Transverse colon (tissue), 4 donors: ENCODE measurements around the gene DGKG.
A peak's percentile ranks its signal among the peaks of the same experiment; 100 is the strongest.

Experiments
- EP300 ChIP-seq: sonication (generic); formaldehyde crosslinking; IDR thresholded peaks from one replicate; pipeline ENCODE4 v1.6.1; 2017; ENCODE audit warnings: antibody characterized with exemption, low read depth
- POLR2A ChIP-seq: fragments of 450-650 bp; IDR thresholded peaks from one replicate; pipeline ENCODE4 v1.6.1; 2016; ENCODE audit warnings: antibody characterized with exemption, mild to moderate bottlenecking, moderate library complexity
- POLR2AphosphoS5 ChIP-seq, 3 donors: sonication (generic); formaldehyde crosslinking; IDR thresholded peaks; one replicate each; pipeline ENCODE4 v1.6.1; 2016; ENCODE audit warnings: antibody characterized with exemption in 3 of 3
- TF ChIP-seq, protein P1 (sequence below), 5 experiments: fragments of 200-600 bp in 3 of 5; fragments of 450-650 bp in 2 of 5; sonication (generic) in 3 of 5; IDR thresholded peaks; 1 replicate in 2 of 5; 2 replicates in 3 of 5; pipeline ENCODE4 v1.5.1; 2016 to 2017; ENCODE audit warnings: antibody characterized with exemption in 5 of 5, inconsistent platforms in 3 of 5, mild to moderate bottlenecking in 2 of 5, moderate library complexity in 1 of 5

DNA sequence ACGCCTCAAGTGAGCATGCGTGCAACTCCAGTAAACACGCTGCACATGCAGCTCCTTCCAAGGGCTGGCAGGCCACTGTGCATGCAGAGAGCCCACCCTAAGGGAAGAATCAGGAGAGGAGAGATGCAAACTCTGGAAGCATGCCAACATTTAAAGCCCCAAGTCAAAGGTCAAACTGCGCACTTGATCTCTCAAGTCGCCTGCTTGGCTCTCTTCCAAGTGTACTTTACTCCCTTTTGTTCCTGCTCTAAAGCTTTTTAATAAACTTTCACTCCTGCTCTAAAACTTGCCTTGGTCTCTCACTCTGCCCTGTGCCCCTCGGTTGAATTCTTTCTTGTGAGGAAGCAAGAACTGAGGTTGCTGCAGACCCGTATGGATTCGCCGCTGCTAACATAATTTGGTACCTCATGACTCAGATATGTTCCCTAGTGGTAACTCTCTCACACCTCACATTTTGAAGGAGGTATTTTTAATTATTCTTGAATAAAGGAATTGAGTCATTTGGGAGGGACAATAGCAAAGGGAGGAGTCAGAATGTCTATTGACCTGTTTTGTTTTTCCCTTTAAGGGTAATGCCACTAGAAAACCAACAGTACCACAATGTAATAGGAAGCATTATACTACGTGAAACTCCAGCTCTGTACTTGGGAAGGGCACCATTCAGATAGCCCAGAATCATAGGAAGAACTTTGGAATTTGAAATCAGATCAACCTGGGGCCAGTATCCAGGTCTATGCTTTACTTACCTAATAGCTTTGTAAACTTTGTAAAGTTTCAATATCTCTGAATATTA, 19.6 kb upstream of the DGKG start:
- TF ChIP-seq, protein P1, sequence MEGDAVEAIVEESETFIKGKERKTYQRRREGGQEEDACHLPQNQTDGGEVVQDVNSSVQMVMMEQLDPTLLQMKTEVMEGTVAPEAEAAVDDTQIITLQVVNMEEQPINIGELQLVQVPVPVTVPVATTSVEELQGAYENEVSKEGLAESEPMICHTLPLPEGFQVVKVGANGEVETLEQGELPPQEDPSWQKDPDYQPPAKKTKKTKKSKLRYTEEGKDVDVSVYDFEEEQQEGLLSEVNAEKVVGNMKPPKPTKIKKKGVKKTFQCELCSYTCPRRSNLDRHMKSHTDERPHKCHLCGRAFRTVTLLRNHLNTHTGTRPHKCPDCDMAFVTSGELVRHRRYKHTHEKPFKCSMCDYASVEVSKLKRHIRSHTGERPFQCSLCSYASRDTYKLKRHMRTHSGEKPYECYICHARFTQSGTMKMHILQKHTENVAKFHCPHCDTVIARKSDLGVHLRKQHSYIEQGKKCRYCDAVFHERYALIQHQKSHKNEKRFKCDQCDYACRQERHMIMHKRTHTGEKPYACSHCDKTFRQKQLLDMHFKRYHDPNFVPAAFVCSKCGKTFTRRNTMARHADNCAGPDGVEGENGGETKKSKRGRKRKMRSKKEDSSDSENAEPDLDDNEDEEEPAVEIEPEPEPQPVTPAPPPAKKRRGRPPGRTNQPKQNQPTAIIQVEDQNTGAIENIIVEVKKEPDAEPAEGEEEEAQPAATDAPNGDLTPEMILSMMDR (IDR thresholded peaks at IDR 0.05) = no peak
- TF ChIP-seq EP300 = no peak
- TF ChIP-seq POLR2A = no peak
- peak in 1 of 3 donors; percentile 21 for TF ChIP-seq POLR2AphosphoS5 (IDR thresholded peaks at IDR 0.05)
